Renal cortical epithelial cell (primary cell): ENCODE results near the gene PADI6. TPM values are rescaled to one million over a fixed set of nuclear protein-coding genes. Genes with fewer than 3 reads are reported as not detected.
"Not testable (repeated sequence)": the region's sequence is repeated elsewhere in the genome, so short reads cannot be mapped to it uniquely, and the experiment has no call there.

ENCODE experiments used
- DNase-seq: peaks from one replicate; pipeline ENCODE4 v3.0.0-alpha.2; 2011; ENCODE audit warnings: low read depth
- total RNA-seq: library from RNA; depleted of rRNA; stranded (reverse); fragments of >200 nt; gene quantifications from 2 replicates; pipeline ENCODE4 v1.2.3, GENCODE V29; 2014

The PADI6 gene
- not detected in 2 replicates for total RNA-seq

GRCh38 chr1:17371896-17372295 is at the start of gene PADI6:
Gene PADI6, plus strand, starts transcription at chr1:17372196. Its CDS starts 50 bp downstream, at chr1:17372246.
- DNase-seq, result no peak

GRCh38 chr1:17328855-17329254 is 43.1 kb upstream of the PADI6 start:
- no peak for DNase-seq

- no peak for DNase-seq
These were observed 42.4 kb upstream of the PADI6 start for GRCh38 chr1:17329610-17330009.

- DNase-seq, result no peak
These were observed 41.1 kb upstream of the PADI6 start for GRCh38 chr1:17330856-17331255.

DNA sequence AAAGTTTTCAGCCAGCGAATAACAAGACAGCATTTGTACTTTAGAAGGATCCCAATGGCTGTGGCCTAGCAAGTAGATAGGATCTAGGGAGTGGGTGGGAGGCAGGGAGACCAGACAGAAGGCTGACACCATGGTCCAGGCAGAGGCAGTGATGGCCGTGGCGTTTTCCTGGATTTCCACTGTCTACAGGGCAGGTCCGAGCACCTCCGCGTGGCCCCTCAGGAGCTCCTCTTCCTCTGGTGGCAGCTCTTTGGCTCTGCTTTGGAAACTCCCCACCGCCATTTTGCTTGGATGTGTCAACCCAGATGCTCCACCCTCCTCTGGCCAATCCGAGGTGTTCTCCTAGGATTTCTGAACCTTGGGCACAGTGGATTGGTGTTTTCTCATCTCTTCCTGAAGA is 38.9 kb upstream of the PADI6 start:
- DNase-seq, result no peak

DNA sequence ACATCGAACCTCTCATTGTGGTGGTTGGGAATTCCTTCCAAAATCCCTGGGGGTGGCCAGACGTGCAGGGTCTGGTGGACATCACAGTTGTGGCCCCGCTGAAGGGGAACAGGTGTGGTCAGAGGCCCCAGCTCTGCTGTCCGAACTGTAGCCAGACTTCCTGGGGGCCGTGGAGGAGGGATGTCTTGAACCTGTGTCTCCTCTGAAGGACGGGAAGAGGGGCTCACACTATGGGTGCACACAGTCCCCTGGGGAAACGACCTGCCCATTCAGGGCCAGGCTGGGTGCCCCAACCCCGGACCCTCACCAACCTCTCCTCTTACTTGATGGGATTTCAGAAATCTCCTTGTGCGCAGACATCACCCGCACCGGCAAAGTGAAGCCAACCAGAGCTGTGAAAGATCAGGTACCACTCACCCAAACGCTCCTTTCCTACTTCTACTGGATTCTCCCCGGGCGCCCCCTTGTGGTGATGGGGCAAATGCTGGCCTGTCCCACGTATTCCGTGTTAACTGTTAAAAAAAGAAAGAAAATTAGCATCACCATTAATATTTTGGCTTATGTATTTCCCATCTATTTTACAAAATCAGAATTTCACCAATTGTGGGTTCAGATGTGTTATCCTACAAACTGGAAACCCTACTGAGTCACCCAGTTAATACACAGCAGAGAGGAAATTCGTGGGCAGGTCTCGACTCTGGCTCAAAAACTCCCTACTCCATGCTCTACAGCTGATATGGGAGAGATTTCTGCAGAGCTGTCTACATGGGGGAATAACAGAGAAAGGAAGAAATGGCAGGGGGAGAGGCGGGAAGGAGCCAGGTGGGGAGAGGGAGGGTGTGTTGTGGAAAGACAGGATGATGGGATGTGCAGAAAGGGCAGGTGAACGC is 35.9 kb upstream of the PADI6 start:
- peak; percentile 35 for DNase-seq

DNA sequence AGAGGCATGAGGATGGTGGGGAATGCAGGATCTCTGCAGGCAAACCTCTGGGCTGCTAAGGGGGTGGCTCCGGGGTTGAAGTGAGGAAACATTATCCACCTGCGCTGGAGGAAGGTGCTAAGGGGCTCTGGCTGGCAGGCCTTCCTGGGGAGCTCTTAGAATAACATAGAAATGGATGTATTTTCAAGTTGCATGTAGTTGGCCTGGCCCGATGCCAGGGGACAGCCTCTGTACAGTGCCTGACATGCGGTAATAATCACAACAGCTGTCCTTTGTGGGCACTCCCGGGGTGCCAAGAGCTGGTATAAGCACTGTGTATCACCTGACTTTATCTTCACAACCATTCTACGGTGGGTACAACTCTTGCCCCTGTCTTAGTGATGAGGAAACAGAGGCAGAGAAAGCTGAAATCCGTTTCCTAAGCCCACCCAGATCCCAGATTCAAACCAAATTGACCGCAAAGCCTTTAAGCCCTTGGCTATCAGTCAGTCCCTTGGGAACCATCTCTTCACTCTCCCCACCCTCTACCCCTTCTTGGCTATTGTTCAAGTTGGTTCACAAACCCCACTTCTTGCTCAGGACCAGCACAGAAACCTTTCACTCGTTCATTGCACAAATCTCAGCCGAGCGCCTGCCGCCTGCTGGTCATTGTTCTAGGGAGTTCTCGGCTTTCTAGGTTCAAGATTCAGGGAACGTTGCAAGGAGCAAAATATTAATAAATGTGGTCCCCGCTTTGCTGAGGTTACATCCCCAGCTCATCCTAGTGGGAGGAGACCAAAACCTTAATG is 33.1 kb upstream of the PADI6 start:
- DNase-seq, result no peak

GRCh38 chr1:17339521-17339920 is 32.5 kb upstream of the PADI6 start:
- no peak for DNase-seq

- DNase-seq, result no peak
These were observed 31.6 kb upstream of the PADI6 start for GRCh38 chr1:17340358-17340757.

GRCh38 chr1:17342014-17342441 is 30.0 kb upstream of the PADI6 start:
- DNase-seq, result no peak

DNA sequence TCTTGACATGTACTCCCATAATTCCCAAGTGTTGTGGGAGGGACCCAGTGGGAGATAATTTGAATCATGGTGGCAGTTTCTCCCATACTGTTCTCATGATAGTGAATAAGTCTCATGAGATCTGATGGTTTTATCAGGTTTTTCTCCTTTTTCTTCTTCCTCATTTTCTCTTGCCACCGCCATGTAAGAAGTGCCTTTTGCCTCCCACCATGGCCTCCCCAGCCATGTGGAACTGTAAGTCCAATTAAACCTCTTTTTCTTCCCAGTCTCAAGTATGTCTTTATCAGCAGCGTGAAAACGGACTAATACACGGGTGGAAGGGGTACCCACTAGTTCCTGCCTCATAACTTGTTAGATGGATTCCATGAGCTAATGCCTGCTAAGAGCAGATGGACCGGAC is 26.5 kb upstream of the PADI6 start:
- not testable (repeated sequence) for DNase-seq

DNA sequence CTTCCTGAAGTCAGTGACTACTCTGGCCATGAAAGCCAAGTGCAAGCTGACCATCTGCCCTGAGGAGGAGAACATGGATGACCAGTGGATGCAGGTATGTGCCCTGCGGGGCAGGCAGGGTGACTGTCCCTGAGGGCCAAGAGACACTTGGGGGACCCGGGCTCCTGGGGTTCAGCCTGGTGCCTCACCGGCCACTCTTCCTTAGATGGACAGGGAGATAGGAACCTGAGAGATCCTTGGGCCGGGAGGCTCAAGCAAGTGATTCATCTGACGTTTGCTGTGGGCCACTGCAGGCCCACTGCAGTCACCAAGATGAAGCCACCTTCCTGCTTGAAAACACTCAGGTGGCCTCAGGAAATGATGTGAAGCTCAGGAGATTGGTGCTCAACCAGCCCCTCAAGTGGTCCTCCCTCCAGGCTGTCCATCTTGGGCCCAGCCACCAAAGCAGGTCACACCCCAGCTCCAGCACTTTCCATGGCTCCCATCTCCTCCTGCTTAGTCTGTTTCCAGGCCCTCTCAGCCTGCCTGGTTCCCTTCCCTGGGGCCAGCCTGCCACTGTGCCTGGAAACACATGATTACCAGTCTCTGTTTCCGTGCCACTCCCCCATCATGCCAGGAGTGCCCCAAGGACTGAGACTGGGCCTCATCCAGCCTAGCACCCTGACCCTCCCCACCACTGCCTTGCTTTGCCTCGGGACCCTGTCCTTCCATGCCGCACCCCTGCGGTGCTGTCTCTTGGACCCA is 25.8 kb upstream of the PADI6 start:
- no peak for DNase-seq

- DNase-seq, result peak; percentile 70
These were observed 24.0 kb upstream of the PADI6 start for GRCh38 chr1:17347769-17348592.

DNA sequence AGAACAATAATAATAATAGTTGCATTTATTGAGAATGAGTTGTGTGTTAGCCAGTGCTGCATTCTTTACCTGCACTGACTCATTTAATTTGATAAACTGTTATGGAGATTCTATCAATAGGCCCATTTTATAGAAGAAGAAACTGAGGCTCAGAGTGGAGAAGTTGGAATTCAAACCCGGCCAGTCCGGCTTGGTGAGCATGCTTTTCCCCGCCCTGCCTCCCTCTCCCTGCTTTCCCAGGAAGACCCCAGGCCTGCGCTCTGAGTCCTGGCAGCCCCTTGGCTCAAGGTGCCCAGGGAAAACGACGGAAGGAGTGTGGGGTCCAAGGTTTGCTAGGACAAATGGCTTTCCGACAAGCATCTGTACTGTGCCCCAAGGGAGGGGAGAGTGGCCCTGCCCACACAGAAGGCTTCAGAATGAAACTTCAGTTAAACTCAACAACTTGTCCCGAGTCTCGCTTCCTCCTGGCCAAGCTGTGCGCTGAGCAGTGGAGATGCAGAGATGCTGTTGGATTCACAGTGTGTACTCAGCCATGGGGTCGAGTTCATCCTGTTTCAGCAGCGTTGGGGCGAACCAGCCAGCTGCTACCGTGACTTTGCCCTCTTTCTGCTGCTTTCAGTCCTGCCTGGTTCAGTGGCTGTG is 23.3 kb upstream of the PADI6 start:
- DNase-seq, result no peak

DNA sequence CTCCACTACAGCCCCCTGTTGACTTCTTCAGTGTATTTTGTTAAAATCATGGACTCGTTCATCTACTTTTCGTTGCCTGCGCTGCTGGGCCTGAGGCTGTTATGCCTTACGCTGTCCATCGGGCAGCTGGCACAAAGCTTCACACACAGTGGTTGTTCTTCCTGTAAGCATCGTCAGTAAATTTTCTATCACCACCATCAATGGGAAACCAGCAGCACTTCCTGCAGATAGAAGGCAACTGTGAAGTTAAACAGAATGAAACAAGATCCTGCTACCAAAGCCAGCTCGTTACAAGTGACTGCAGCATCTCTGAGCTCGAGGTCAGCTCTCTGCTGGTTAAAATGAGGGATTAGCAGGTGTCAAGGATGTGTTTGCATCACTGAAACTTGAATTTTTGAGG is 21.9 kb upstream of the PADI6 start:
- DNase-seq, result no peak

DNA sequence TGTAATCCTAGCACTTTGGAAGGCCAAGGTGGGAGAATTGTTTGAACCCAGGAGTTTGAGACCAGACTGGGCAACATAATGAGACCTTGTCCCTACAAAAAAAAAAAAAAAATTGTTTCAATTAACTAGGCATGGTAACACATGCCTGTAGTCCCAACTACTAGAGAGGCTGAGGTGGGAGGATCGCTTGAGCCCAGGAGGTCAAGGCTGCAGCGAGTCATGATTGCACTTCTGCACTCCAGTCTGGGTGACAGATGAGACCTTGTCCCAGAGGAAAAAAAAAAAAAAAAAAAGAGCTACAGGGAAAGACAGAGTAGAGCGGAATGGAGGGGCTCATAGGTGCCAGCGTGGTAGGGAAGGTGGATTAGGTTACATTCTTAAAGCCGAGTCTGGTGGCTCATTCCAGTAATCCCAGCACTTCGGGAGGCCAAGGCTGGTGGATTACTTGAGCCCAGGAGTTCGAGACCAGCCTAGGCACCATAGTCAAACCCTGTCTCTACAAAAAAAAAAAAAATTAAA is 21.0 kb upstream of the PADI6 start:
- DNase-seq, result no peak

GRCh38 chr1:17351598-17352324 is 20.2 kb upstream of the PADI6 start:
- no peak for DNase-seq

- DNase-seq, result no peak
These were observed 19.5 kb upstream of the PADI6 start for GRCh38 chr1:17352419-17352909.

- no peak for DNase-seq
These were observed 16.1 kb upstream of the PADI6 start for GRCh38 chr1:17355898-17356297.
